HEK293 (cell line): ENCODE results near the gene NLRP9.
"Not testable (repeated sequence)": the region's sequence is repeated elsewhere in the genome, so short reads cannot be mapped to it uniquely, and the experiment has no call there.

ENCODE experiments used
- CTCF ChIA-PET: fragments of 350-600 bp; formaldehyde crosslinking; extraction: SDS; loops from one replicate; lab custom pipeline; 2021; ENCODE audit warnings: antibody characterized with exemption; lab: Yijun Ruan, JAX
- POLR2A ChIA-PET: fragments of 300-600 bp; formaldehyde crosslinking; extraction: SDS; loops from one replicate; lab custom pipeline; 2020; ENCODE audit warnings: antibody characterized with exemption, inconsistent platforms; lab: Yijun Ruan, JAX
- H3K27ac ChIP-seq: fragments of 200-500 bp; sonication (Bioruptor generic); 2 replicates; pipeline ENCODE4 v1.5.1; 2014; ENCODE audit warnings: low read depth, low read length, control low read depth, inconsistent platforms; ENCODE audit errors: extremely low read depth
- H3K36me3 ChIP-seq, 2 experiments: fragments of 200-500 bp in 1 of 2; sonication (Bioruptor generic) in 1 of 2; 1 replicate in 1 of 2; 2 replicates in 1 of 2; pipeline ENCODE4 v1.5.1; 2014 to 2017; ENCODE audit warnings: inconsistent platforms in 2 of 2, low read length in 2 of 2; ENCODE audit not compliant: control insufficient read depth in 2 of 2, insufficient read depth in 1 of 2
- H3K4me1 ChIP-seq: fragments of 200-500 bp; sonication (Bioruptor generic); 2 replicates; pipeline ENCODE4 v1.5.1; 2014; ENCODE audit warnings: mild to moderate bottlenecking, low read length, inconsistent platforms; ENCODE audit not compliant: control insufficient read depth, insufficient read depth
- H3K4me3 ChIP-seq: 2 replicates; pipeline ENCODE4 v1.5.1; 2011; ENCODE audit warnings: low read depth, mild to moderate bottlenecking, control low read depth, low read length, moderate library complexity
- H3K9me3 ChIP-seq: fragments of 200-500 bp; sonication (Bioruptor generic); 2 replicates; pipeline ENCODE4 v1.5.1; 2014; ENCODE audit warnings: low read depth, low read length, inconsistent platforms; ENCODE audit not compliant: control insufficient read depth, insufficient read depth
- FEZF1 ChIP-seq: fragments of 450-650 bp; formaldehyde crosslinking; IDR thresholded peaks from 2 replicates; pipeline ENCODE4 v1.5.1; 2016; ENCODE audit warnings: missing biosample characterization, missing genetic modification characterization
- GLI2 ChIP-seq: fragments of 450-650 bp; formaldehyde crosslinking; IDR thresholded peaks from 2 replicates; pipeline ENCODE4; 2017; ENCODE audit warnings: missing biosample characterization, missing genetic modification characterization, low read depth, borderline replicate concordance
- KLF8 ChIP-seq: fragments of 450-650 bp; formaldehyde crosslinking; IDR thresholded peaks from 2 replicates; pipeline ENCODE4 v1.5.1; 2016; ENCODE audit warnings: missing biosample characterization, missing genetic modification characterization
- RBAK ChIP-seq: fragments of 450-650 bp; formaldehyde crosslinking; IDR thresholded peaks from 2 replicates; pipeline ENCODE4 v1.5.1; 2016; ENCODE audit warnings: missing biosample characterization, missing genetic modification characterization
- ZBTB1 ChIP-seq: fragments of 450-650 bp; formaldehyde crosslinking; IDR thresholded peaks from 2 replicates; pipeline ENCODE4 v1.5.1; 2016; ENCODE audit warnings: missing biosample characterization, missing genetic modification characterization
- ZFP3 ChIP-seq: fragments of 450-650 bp; formaldehyde crosslinking; IDR thresholded peaks from 2 replicates; pipeline ENCODE4 v1.5.1; 2016; ENCODE audit warnings: low read depth, missing biosample characterization, missing genetic modification characterization
- ZNF133 ChIP-seq: fragments of 450-650 bp; formaldehyde crosslinking; IDR thresholded peaks from 2 replicates; pipeline ENCODE4 v1.5.1; 2016; ENCODE audit warnings: missing biosample characterization, missing genetic modification characterization
- ZNF174 ChIP-seq: fragments of 450-650 bp; formaldehyde crosslinking; IDR thresholded peaks from 2 replicates; pipeline ENCODE4 v1.5.0; 2017; ENCODE audit warnings: missing biosample characterization, mild to moderate bottlenecking, missing genetic modification characterization
- ZNF19 ChIP-seq: fragments of 450-650 bp; formaldehyde crosslinking; IDR thresholded peaks from 2 replicates; pipeline ENCODE4; 2016; ENCODE audit warnings: missing biosample characterization, missing genetic modification characterization, low read depth
- ZNF248 ChIP-seq: fragments of 450-650 bp; formaldehyde crosslinking; IDR thresholded peaks from 2 replicates; pipeline ENCODE4 v1.5.1; 2017; ENCODE audit warnings: missing biosample characterization, missing genetic modification characterization
- ZNF335 ChIP-seq: fragments of 450-650 bp; formaldehyde crosslinking; conservative IDR thresholded peaks from 2 replicates; pipeline ENCODE4 v1.5.1; 2016; ENCODE audit warnings: missing biosample characterization, missing genetic modification characterization
- ZNF341 ChIP-seq: fragments of 450-650 bp; formaldehyde crosslinking; IDR thresholded peaks from 2 replicates; pipeline ENCODE4; 2016; ENCODE audit warnings: low read depth, missing biosample characterization, missing genetic modification characterization
- ZNF391 ChIP-seq: fragments of 450-650 bp; formaldehyde crosslinking; IDR thresholded peaks from 2 replicates; pipeline ENCODE4 v1.5.1; 2016; ENCODE audit warnings: low read depth, missing biosample characterization, missing genetic modification characterization, borderline replicate concordance
- ZNF404 ChIP-seq: fragments of 450-650 bp; formaldehyde crosslinking; IDR thresholded peaks from 2 replicates; pipeline ENCODE4 v1.5.1; 2017; ENCODE audit warnings: missing biosample characterization, missing genetic modification characterization
- ZNF473 ChIP-seq: fragments of 450-650 bp; formaldehyde crosslinking; IDR thresholded peaks from 2 replicates; pipeline ENCODE4 v1.5.1; 2017; ENCODE audit warnings: missing biosample characterization, missing genetic modification characterization
- ZNF571 ChIP-seq: fragments of 450-650 bp; formaldehyde crosslinking; IDR thresholded peaks from 2 replicates; pipeline ENCODE4 v1.5.0; 2017; ENCODE audit warnings: missing biosample characterization, missing genetic modification characterization
- ZNF610 ChIP-seq: fragments of 450-650 bp; formaldehyde crosslinking; IDR thresholded peaks from 2 replicates; pipeline ENCODE4 v1.5.1; 2016; ENCODE audit warnings: missing biosample characterization, missing genetic modification characterization, borderline replicate concordance
- ZNF677 ChIP-seq: fragments of 450-650 bp; IDR thresholded peaks from 2 replicates; pipeline ENCODE4 v1.5.0; 2018; ENCODE audit warnings: missing biosample characterization, mild to moderate bottlenecking, missing genetic modification characterization, moderate library complexity
- ZNF747 ChIP-seq: fragments of 450-650 bp; formaldehyde crosslinking; IDR thresholded peaks from 2 replicates; pipeline ENCODE4 v1.5.1; 2016; ENCODE audit warnings: missing biosample characterization, missing genetic modification characterization
- ZNF792 ChIP-seq: fragments of 450-650 bp; formaldehyde crosslinking; IDR thresholded peaks from 2 replicates; pipeline ENCODE4 v1.5.1; 2016; ENCODE audit warnings: missing biosample characterization, missing genetic modification characterization
- ZSCAN23 ChIP-seq: fragments of 450-650 bp; formaldehyde crosslinking; IDR thresholded peaks from 2 replicates; pipeline ENCODE4 v1.5.1; 2016; ENCODE audit warnings: missing biosample characterization, missing genetic modification characterization

The NLRP9 gene

GRCh38 chr19:55778331-55778730 is 40.1 kb upstream of the NLRP9 start (continued):
- no peak for TF ChIP-seq GLI2
- no peak for TF ChIP-seq ZSCAN23 (tag by site-specific recombination)
- TF ChIP-seq ZFP3 (tag by site-specific recombination): no peak
- TF ChIP-seq ZNF19 (tag by site-specific recombination): no peak
- no peak for TF ChIP-seq ZNF341 (tag by site-specific recombination)
- TF ChIP-seq ZNF747 (tag by site-specific recombination): no peak
- TF ChIP-seq, all 188 proteins: peak for 0

DNA sequence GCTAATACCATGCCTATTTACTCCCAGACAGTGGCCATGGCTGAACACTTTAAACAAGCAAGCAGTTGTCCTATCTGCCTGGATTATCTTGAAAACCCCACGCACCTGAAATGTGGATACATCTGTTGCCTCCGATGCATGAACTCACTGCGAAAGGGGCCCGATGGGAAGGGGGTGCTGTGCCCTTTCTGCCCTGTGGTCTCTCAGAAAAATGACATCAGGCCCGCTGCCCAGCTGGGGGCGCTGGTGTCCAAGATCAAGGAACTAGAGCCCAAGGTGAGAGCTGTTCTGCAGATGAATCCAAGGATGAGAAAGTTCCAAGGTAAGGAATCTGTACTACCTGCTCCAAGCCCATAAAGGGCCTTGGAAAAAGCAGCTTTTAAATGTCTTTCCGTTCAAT is 39.3 kb upstream of the NLRP9 start:
- ChIA-PET CTCF (interaction anchor here (0.5 to 2.5 kb wide), 8 partner anchors 24 to 136 kb away, joined by 3 to 25 read pairs (median 4); no protein-coding TSS in a partner anchor), POLR2A (no interaction called here)
- no peak overlapping the region for H3K27ac ChIP-seq
- no peak overlapping the region for H3K4me3 ChIP-seq
- TF ChIP-seq ZNF792 (no peak), ZNF133 (tag by site-specific recombination) (no peak), ZNF174 (no peak), KLF8 (tag by site-specific recombination) (no peak), FEZF1 (tag by site-specific recombination) (no peak), ZNF335 (no peak), ZNF404 (tag by site-specific recombination) (no peak), ZNF610 (tag by site-specific recombination) (no peak), ZNF473 (no peak), ZNF571 (tag by site-specific recombination) (no peak), ZNF391 (no peak)
- no peaks in the 10 kb centered on the region for H3K36me3 ChIP-seq
- H3K4me1 ChIP-seq: no peaks in the 10 kb centered on the region
- H3K9me3 ChIP-seq: no peaks in the 10 kb centered on the region

GRCh38 chr19:55769632-55770031 is 31.4 kb upstream of the NLRP9 start:
- H3K9me3 ChIP-seq, CTCF ChIA-PET: not testable (repeated sequence)

DNA sequence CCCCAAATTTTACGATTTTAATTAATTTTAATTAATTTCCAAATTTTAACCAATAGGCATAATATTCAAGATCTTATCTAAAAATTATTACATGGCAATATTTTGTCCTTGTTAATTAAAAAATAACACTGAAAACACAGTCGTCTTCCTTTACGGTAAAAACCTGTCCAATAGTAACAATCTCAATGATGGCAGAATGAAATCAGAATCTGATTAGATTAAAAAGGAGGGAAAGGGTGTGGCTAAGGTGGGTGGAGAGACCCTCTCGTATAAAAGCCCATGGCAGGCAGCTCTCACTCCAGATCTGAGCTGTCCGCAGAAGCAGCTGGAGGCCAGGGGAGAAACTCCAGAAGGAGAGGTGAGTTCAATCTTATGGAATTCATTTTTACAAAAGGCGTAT is 30.6 kb upstream of the NLRP9 start, which contains the start of gene RFPL4AL1:
TSS of gene RFPL4AL1 (plus strand) at position 301 of the 400 bp plus-strand sequence. CDS start 2,687 bp downstream, outside the sequence.
- CTCF ChIA-PET, H3K9me3 ChIP-seq, H3K4me1 ChIP-seq, POLR2A ChIA-PET, H3K36me3 ChIP-seq, H3K4me3 ChIP-seq, H3K27ac ChIP-seq: not testable (repeated sequence)

More at GRCh38 chr19:55769632-55770031, 31.4 kb upstream of the NLRP9 start:
- H3K4me3 ChIP-seq, H3K4me1 ChIP-seq, H3K27ac ChIP-seq, POLR2A ChIA-PET, H3K36me3 ChIP-seq: not testable (repeated sequence)

DNA sequence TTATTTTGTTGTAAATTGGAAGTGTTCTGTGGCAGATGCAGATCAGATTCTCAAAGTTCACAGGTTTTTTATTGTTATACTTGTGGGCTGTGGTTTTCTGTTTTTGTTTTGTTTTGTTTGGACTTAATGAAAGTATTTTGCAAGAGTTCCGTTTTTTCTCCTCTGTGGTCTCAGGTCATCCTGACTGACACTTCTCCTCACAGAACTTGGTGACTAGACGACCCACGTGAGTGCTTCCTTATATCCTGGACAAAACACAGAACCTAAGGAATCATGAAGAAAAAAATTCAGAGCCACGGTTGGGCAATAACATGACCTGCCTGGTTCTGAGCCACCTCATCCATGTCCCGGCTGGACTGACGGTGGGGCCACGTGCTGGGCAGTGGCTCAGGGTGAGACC is 28.3 kb upstream of the NLRP9 start:
- no peak overlapping the region for H3K27ac ChIP-seq
- CTCF ChIA-PET: interaction anchor here (0.6 kb wide), 1 partner anchor 505 kb away, joined by 3 read pairs; no protein-coding TSS in a partner anchor
- POLR2A ChIA-PET: no interaction called here
- H3K36me3 ChIP-seq: no peaks in the 10 kb centered on the region
- TF ChIP-seq ZNF248 (tag by site-specific recombination): no peak
- TF ChIP-seq RBAK (tag by site-specific recombination): no peak
- no peak for TF ChIP-seq ZNF677 (tag by site-specific recombination)
- no peak for TF ChIP-seq ZBTB1
- TF ChIP-seq, all 188 proteins: peak for 0
- H3K9me3 ChIP-seq: no peaks in the 10 kb centered on the region
- no peaks in the 10 kb centered on the region for H3K4me1 ChIP-seq
- H3K4me3 ChIP-seq: no peak overlapping the region

- H3K9me3 ChIP-seq, H3K4me1 ChIP-seq, POLR2A ChIA-PET, H3K36me3 ChIP-seq, H3K4me3 ChIP-seq, CTCF ChIA-PET, H3K27ac ChIP-seq: not testable (repeated sequence)
Observed at GRCh38 chr19:55758797-55759196, 20.6 kb upstream of the NLRP9 start, which contains the start of gene RFPL4A. RFPL4A (plus strand) TSS chr19:55759097; CDS start chr19:55761801, 2,704 bp downstream.

DNA sequence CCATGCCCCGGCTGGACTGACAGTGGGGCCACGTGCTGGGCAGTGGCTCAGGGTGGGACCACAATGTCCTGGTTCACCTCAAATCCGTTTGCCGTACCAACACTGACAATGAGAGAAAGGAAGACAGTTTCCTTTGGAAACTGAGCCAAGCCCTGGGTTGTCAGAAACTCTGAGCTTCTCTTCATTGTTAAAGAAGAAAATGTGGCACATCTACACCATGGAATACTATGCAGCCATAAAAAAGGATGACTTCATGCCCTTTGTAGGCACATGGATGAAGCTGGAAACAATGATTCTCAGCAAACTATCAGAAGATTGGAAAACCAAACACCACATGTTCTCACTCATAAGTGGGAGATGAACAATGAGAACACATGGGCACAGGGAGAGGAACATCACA is 18.6 kb upstream of the NLRP9 start:
- CTCF ChIA-PET: interaction anchor here (0.7 kb wide), 1 partner anchor 372 kb away, joined by 4 read pairs; no protein-coding TSS in a partner anchor
- POLR2A ChIA-PET, H3K4me1 ChIP-seq, H3K27ac ChIP-seq, H3K9me3 ChIP-seq, H3K4me3 ChIP-seq, H3K36me3 ChIP-seq: not testable (repeated sequence)
